Measurements from ENCODE around the gene HS6ST1.

GRCh38 chr2:128228894-128229293, 89.8 kb downstream of the HS6ST1 start:
- TF ChIP-seq CTCF (conservative IDR thresholded peaks at IDR 0.05; ENCODE audit: low read depth, low read length) (no peak), EZH2phosphoT487 (IDR thresholded peaks at IDR 0.05; ENCODE audit: borderline replicate concordance, low read length) (no peak)

Measured in PC-3 (cell line).